ENCODE data around the gene OR51B2. TPM values are rescaled to one million over a fixed set of nuclear protein-coding genes. Genes with fewer than 3 reads are reported as not detected.
"Not testable (repeated sequence)": the region's sequence is repeated elsewhere in the genome, so short reads cannot be mapped to it uniquely, and the experiment has no call there.

Gene OR51B2
- polyA plus RNA-seq, 1 experiment, result not detected

- H3K36me3 ChIP-seq (ENCODE audit: control insufficient read depth, insufficient read depth, low read length), result no peaks in the 10 kb centered on the region
- no peak for TF ChIP-seq CTCF (IDR thresholded peaks at IDR 0.05; ENCODE audit: insufficient read depth, low read depth, low read length)
- H3K4me3 ChIP-seq (ENCODE audit: low read depth, low read length), result no peak overlapping the region
- CTCF ChIA-PET, result interaction anchor here (1.2 to 1.7 kb wide), 2 partner anchors 19 to 33 kb away, joined by 3 to 4 read pairs; no protein-coding TSS in a partner anchor
- POLR2A ChIA-PET, result no interaction called here
- no peak for DNase-seq (ENCODE audit: low read depth)
- H3K27me3 ChIP-seq (ENCODE audit: control insufficient read depth, insufficient read depth, low read length), result no peaks in the 10 kb centered on the region
These were observed 25.6 kb downstream of the OR51B2 start for GRCh38 chr11:5298451-5298850.

GRCh38 chr11:5297721-5298323, 26.3 kb downstream of the OR51B2 start:
- no peak overlapping the region for H3K4me3 ChIP-seq (ENCODE audit: low read depth, low read length)
- no peaks in the 10 kb centered on the region for H3K36me3 ChIP-seq (ENCODE audit: control insufficient read depth, insufficient read depth, low read length)
- ChIA-PET POLR2A (no interaction called here), CTCF (interaction anchor here (0.8 to 1.7 kb wide), 3 partner anchors 17 to 34 kb away, joined by 3 to 4 read pairs (median 3); no protein-coding TSS in a partner anchor)
- no peak for DNase-seq (ENCODE audit: low read depth)
- TF ChIP-seq CTCF (IDR thresholded peaks at IDR 0.05; ENCODE audit: insufficient read depth, low read depth, low read length), result no peak
- H3K27me3 ChIP-seq (ENCODE audit: control insufficient read depth, insufficient read depth, low read length), result no peaks in the 10 kb centered on the region

- CTCF ChIA-PET; H3K4me3 ChIP-seq (ENCODE audit: low read depth, low read length); DNase-seq (ENCODE audit: low read depth): not testable (repeated sequence)
These were observed 29.6 kb downstream of the OR51B2 start for GRCh38 chr11:5294342-5294995.

GRCh38 chr11:5293028-5293427, 31.1 kb downstream of the OR51B2 start:
- no peak for DNase-seq (ENCODE audit: low read depth)
- POLR2A ChIA-PET, result no interaction called here
- H3K36me3 ChIP-seq (ENCODE audit: control insufficient read depth, insufficient read depth, low read length), result no peaks in the 10 kb centered on the region
- CTCF ChIA-PET, result no interaction called here
- TF ChIP-seq CTCF (IDR thresholded peaks at IDR 0.05; ENCODE audit: insufficient read depth, low read depth, low read length), result no peak
- H3K27me3 ChIP-seq (ENCODE audit: control insufficient read depth, insufficient read depth, low read length), result no peaks in the 10 kb centered on the region
- no peak overlapping the region for H3K4me3 ChIP-seq (ENCODE audit: low read depth, low read length)

More at GRCh38 chr11:5294342-5294995, 29.6 kb downstream of the OR51B2 start:
- H3K27me3 ChIP-seq (ENCODE audit: control insufficient read depth, insufficient read depth, low read length); H3K36me3 ChIP-seq (ENCODE audit: control insufficient read depth, insufficient read depth, low read length); POLR2A ChIA-PET: not testable (repeated sequence)

- DNase-seq (ENCODE audit: low read depth), result no peak
- no peaks in the 10 kb centered on the region for H3K36me3 ChIP-seq (ENCODE audit: control insufficient read depth, insufficient read depth, low read length)
- ChIA-PET POLR2A (no interaction called here), CTCF (interaction anchor here (1.0 to 3.0 kb wide), 13 partner anchors 9 to 173 kb away, joined by 3 to 20 read pairs (median 5); no protein-coding TSS in a partner anchor)
- H3K27me3 ChIP-seq (ENCODE audit: control insufficient read depth, insufficient read depth, low read length), result no peaks in the 10 kb centered on the region
- no peak overlapping the region for H3K4me3 ChIP-seq (ENCODE audit: low read depth, low read length)
- TF ChIP-seq CTCF (IDR thresholded peaks at IDR 0.05; ENCODE audit: insufficient read depth, low read depth, low read length), result peak; percentile 66
These were observed 32.8 kb downstream of the OR51B2 start for GRCh38 chr11:5291207-5291838.

Measured in BJ (cell line).